Measurements from ENCODE around the gene RAB36.

Gene RAB36, protein sequence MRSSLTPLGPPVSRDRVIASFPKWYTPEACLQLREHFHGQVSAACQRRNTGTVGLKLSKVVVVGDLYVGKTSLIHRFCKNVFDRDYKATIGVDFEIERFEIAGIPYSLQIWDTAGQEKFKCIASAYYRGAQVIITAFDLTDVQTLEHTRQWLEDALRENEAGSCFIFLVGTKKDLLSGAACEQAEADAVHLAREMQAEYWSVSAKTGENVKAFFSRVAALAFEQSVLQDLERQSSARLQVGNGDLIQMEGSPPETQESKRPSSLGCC

DNA sequence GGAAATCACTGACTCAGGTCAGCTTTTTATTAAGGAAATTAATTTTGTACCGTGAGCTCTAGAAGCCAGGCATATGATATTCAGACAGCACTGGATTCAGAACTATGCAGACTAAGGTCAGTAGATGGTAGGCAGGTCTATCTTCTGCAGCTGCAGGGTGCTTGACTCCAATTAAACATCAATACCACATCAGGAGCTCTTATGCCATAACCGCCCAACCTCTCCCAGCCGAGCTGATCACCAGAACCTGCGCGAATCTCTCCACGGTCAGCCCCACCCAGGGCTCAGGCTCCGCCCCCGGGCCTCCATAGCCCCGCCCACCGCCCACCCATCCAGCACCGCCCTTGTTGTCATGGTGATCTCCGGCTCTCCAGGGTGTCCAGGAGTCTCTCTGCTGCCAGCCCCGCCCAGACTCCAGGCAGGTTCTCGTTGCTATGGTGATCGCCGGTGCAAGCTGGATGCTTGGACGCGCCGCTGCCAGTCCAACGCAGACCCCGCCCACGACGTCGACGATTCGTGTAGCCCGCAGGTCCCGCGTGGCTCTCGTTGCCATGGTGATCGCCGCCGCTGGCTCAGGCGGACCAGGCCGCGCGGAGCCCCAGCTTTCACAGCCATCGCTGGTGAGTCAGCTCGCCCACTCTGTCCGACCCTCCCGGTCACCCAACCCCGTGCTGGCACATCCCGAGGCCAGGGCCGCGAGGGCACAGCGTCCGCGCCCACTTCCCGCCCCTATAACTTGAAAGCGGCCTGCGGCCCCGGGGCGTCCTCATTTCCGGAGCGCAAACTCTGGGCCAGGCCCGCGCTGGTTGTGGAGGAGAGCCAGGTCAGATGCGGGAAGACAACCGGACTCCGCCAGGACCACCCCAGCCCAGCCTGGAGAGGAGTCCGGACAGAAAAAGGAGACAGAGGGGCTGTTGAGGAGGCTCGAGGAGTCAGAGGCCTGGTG is at the start of gene RAB36:
TSS of gene RAB36 (plus strand) at position 546 of the 946 bp plus-strand sequence. CDS start 1,140 bp downstream, outside the sequence.
- DNase-seq (ENCODE audit: low read depth), result peak; percentile 79

DNA sequence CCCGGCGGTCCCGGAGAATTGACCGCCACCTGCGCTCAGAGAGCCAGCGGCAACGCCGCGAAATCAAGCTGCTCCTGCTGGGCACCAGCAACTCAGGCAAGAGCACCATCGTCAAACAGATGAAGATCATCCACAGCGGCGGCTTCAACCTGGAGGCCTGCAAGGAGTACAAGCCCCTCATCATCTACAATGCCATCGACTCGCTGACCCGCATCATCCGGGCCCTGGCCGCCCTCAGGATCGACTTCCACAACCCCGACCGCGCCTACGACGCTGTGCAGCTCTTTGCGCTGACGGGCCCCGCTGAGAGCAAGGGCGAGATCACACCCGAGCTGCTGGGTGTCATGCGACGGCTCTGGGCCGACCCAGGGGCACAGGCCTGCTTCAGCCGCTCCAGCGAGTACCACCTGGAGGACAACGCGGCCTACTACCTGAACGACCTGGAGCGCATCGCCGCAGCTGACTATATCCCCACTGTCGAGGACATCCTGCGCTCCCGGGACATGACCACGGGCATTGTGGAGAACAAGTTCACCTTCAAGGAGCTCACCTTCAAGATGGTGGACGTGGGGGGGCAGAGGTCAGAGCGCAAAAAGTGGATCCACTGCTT is 49.4 kb upstream of the RAB36 start:
- DNase-seq (ENCODE audit: low read depth), result no peak

DNA sequence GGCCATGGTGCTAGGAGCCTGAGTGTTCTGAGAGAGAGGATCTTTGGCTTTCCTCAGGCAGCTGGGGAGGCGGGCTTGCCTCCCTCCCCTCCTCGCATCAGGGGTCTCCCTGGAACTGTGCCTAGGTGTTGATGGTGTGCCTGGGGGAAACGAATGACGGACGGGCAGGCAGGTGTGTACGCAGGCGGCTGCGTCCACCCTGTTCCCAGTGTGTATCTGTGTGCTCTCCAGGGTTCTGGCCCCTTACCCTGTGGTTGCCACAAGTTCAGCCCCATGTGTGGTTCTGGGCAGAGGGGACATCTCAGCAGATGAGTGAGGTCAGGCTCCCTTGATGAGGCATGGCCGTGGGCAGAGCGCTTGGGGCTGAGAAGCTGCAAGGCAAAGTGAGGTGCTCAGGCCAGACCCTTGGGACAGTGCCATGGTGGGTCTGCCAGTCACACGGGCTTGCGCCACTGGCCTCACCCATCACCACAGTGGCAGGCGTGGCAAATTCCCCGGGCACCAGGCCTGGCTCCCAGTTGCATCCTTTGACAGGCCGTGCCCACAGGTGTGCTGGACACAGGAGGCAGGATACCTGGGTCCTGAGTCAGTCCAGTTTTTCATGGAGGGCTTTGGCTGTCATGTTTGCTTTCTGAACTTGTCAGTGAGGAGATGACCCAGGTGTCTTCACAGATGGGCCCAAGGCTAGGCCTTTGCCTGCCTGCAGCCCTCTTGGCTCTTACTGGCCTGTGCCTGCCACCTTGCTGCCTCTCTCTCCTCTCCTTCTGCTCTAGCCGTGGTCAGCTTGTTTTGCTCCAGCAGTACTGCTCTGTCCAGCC is 47.7 kb upstream of the RAB36 start:
- DNase-seq (ENCODE audit: low read depth), result no peak

DNA sequence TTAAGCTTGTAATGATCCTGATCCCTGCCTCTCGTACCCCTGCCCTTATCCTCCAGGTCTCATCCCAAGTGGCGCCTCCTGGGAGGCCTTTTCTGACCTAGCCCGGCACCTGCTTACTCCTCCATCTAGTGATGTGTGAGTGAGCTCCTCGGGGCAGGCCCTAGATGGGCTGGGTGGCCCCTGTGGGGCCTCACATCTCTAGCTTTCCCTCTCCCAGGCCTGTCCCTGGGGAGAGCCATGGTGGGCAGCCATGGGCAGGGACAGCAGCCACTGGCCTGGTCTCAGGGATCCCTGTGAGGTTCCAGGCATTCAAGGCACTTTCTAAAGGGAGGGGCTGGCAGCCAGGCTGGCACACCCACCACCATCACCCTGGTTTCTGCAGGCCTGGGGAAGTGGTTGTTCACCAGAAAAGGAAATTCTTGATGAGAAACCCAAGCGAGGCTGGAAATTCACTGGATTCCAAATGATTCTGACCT is 47.0 kb upstream of the RAB36 start:
- no peak for DNase-seq (ENCODE audit: low read depth)

DNA sequence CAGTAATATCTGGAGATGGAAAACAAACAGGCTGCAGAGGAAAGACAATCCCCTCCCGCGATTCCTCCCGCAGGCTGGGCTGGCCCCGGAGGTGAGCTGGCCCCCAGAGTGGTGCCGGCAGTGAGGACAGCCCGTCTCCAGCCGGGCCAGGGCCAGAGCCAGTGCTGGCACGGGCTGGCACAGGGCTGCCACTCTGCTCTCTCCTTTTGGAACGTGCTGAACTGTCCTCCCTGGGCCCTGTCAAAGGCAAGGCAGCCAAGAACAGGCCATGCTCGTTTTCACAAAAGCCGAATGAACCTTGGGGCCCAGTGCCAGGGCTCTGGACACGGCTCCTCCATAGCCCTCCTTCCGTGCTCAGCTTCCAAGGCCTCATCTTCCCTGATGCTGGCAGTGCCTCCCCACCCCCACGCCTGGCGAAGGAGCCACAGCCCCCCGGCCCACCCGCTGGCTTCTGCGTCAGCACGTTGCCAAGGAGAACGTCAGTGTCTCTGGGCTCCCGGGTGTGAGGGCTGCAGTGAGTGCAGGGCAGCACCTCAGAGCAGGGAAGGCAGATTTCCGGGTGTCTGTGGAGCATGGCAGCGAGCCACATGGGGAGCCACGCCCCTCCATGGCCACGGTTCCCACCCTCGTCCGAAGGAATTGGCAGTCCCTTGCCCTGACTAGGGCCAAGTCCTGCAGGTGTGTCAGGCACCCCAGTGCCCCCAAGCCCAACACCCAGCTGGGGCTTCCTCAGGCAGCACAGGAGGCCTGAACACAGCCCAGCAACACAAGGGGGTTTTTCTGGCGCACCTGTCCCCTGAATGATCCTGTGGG is 46.4 kb upstream of the RAB36 start:
- no peak for DNase-seq (ENCODE audit: low read depth)

DNA sequence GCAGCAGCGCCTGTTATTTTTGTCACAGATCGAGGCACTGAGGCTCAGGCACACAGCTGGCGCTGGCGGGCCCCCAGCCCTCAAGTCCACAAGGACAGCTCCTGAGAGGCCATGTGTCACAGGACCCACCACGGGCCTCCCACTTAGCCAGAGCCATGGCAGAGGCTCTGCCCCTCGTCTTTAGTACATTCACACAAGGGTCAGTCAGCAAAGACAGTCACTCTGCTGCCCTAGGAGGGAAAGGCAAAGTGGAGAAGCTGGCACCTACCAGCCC is 45.8 kb upstream of the RAB36 start:
- DNase-seq (ENCODE audit: low read depth), result no peak

DNA sequence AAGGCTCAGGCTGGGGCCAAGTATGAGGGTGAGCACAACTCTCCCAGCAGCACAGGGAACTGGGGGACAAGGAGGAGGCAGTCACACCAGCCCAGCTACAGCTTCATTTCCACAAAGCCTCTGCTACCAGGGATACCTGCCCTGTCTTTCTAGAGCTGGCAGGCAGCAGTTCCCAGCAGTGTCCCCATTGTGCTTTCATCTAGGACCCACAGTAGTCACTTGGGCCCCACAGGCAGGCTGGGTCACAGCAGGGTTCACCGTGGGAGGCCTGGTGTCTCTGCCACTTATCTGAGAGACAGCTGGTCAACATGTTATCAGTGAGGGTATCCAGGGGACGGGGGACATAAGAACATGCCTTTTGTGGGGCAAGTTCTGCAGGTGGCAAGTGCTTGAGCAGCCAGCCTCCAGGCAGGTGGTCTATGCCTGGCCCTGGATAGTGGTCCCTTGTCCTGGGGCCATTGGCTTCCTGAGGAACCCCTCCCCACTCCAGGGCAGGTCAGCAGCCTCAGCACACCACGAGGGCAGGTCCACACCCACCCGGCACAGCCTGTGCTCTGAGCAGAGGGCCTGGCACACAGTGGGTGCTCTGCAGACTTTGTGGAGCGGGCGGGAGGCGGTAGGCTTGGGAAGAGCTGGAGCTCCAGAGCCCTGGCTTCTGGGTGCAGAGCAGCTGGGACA is 45.0 kb upstream of the RAB36 start:
- no peak for DNase-seq (ENCODE audit: low read depth)

DNA sequence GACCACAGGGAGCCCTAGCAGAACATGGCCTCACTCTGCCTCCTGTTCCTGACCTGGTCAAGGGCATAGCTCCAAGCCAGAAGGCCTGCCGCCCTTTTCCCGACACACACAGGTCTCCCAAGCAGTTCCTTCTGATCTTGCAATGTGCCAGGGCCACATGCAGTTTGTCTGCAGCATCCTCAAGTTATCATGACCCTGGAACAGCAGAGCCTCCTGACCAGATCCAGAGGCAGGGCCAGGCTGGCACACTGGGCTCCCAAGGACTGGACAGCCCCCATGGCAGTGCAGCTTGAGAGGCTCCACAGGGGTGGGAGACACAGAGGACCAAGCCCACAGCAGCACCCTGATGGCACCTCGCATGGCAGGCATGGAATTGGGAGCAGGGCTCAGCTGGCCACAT is 43.8 kb upstream of the RAB36 start:
- DNase-seq (ENCODE audit: low read depth), result no peak

DNA sequence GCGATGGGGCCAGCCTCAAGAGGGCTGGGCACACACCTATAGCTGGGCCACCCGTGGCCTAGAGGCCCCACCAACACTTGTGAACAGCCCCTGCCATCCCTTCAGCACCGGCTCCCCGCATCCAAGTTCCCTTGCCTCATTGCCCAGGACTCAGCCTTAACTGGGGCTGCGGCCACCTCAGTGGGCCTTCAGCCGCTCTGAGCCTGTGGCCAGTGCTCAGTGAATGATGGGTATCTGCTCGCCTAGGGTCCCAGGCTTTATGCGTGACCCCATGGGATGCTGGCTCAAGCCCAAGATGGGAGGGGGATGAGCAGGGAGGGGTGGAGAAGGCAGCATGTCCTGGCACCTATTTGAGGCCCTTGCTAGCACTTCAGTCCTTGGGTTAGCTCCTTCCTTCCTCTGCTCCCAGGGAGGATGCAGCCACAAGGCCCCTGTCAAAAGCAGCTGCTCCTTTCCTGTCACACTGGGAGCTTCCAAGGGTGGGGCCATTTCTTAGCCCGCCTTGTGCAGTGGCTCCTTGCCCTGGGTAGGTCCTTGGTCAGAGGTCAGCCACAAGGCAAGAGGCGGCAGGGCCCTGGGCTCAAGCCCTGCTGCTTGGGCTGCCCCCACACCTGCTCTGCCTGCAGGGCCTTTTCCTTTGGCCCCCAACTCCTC is 43.1 kb upstream of the RAB36 start:
- no peak for DNase-seq (ENCODE audit: low read depth)

DNA sequence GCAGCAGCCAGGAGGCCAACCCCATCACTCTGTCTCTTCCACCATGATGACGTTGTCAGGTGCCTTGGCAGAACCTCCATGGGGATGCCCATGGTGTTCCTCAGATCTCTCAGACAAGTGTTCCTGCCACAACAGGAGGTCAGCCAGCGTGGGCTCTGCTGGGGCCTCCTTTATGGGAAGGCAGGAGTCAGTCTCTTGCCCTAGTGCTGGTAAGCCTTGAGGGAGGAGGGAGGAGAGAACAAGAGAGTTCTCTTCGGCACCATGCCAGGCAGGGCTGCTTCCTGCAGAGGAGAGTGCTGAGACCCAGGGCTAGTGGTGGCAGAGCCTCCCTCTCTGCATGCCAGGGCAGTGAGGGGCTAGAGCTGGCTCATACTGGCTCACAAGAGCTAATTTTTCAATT is 42.5 kb upstream of the RAB36 start:
- no peak for DNase-seq (ENCODE audit: low read depth)

DNA sequence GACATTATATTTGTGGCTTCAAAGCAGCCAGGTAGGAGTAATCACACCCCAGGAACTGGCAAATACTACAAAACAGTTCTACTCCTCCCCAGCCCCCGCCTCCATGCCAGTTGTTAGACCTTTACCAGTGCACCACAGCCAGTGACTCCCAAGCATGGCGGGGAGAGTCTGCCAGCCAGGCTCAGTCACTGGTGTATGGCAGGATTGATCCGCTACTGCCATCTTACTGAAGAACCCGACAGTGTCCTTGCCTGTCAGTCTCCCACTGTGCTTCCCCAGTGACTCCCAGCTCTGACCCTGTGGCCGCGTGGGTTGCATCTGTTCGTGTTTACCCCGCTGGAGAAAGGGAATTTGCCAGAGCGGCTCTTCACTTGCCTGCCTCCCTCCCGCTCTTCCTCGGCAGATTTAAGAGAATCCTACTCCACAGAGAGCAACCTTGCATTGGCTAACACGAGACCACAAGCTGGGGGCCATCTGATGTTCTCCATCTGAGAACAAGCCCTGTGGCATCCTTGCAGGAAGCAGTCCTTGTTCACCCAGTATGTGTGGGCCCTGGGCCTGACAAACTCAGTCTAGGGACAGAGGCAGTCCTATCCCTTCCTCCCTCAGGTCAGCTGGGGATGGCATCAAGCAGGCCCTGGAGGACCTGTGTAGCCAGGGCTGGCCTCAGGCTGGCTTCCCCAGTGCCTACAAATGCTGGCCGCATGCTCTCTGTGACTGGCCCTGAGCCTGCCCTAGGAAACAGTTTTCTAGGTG is 41.9 kb upstream of the RAB36 start:
- DNase-seq (ENCODE audit: low read depth), result no peak

DNA sequence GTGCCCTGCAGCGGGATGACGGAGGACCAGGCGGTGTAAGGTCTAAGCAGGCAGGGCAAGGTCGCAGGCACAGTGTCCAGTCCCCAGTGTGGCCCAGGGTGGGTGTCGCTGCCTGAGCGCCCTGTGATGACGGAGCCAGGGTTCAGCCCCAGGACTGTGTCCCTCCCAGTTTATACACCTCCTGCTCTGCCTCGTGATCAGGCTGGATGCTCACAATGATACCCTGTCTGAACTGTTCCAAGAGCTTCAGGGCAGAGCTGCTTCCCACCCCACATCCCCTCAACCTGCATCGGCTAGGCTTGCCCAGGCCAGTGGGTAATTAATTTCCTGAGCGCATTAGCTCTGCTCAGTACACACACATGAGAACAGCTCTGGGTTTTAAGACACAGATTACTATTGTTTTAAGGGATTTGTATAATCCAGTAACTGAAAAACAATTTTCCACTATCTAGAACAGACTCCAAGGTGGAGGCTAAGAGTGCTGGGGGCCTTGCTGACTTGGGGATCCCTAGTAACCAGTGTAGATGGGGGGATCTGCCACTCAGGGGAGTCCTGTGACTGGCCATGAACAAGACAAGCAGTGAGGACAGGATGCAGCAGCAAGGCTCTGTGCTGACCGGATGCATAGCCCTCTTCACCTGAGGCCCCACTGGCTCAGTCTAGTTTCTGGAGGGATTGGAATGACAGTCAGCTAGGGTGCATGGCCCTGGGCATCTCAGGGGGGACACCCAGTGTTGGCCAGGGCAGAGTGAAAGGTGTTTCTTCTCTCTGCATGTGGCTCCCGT is 40.9 kb upstream of the RAB36 start:
- DNase-seq (ENCODE audit: low read depth), result no peak

DNA sequence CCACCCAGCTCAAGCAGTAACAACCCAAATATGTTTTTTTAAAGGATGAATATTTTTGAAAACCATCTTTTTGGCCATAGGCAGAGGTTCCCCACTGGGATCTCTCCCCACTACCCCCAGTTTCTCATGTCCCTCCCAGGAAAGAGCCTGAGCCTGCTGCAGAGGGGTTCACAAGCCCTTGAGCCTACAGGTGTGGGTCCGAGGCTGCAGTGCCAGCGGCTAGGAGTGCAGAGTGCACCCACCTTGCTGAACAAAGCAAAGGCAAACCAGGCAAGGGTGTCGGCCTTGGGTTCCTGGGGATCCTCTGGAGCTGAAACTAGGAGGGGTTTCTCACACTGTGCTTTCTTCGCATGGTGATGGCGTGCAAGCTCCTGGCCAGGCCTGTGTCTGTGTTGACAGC is 40.0 kb upstream of the RAB36 start:
- DNase-seq (ENCODE audit: low read depth), result no peak

DNA sequence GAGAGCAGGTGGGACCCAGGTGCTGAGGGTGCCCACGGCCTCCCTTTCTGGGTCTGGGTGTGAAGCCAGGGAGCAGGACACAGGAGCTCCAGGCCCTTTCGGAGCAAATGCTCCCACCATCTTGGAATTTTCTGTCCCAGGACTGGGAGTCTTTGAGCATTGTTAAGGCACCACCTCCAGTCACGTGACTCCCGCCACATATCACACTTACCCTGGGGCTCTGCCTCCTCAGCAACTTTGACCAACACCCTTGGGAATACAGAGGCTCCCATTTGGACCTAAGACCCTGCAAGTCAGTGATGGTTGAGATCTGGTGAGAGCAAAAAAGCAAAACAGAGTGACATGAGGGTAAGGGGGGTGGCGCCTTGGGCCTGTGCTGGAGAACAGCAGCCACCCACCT is 39.4 kb upstream of the RAB36 start:
- no peak for DNase-seq (ENCODE audit: low read depth)

DNA sequence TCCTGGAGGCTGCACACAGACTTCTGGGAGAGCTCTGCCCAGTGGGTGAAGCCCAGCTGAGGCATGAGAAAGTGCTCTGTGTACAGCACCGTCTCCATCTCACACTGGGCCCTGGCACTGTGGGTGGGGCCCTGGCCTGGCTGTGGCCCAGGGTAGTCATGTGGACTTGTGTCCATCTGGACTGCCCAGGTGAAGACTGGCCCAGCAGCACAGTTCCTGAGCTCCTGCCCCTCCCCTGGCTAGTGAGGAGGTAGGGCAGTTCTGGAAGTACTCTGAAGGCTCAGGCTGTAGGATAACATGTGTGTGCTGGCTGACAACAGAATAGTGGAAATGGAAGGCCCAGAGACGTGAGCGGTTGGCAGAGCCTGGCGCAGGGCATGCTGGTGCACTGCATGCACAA is 38.9 kb upstream of the RAB36 start:
- DNase-seq (ENCODE audit: low read depth), result no peak

DNA sequence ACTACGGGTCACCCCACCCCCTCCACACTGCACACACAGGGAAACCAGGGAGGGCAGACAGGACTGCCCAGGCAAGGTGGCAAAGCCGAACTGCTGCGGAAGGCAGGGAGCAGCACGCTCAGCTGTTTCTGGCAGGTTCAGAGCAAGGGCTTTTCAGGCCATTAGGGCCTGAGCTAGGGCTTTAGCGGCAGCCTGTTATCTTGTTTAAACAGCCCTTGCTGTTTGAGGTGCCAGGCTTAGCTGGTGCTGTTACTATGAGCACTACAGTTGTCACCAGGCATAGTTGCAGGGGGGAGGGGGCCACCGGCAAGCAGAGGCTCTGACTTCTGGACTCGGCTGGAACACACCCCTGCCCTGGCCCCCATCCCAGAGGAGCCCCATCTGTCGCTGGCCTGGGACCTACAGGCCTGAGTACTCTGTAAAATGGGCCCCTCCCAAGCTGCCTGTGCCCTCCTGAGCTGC is 38.3 kb upstream of the RAB36 start:
- DNase-seq (ENCODE audit: low read depth), result no peak

DNA sequence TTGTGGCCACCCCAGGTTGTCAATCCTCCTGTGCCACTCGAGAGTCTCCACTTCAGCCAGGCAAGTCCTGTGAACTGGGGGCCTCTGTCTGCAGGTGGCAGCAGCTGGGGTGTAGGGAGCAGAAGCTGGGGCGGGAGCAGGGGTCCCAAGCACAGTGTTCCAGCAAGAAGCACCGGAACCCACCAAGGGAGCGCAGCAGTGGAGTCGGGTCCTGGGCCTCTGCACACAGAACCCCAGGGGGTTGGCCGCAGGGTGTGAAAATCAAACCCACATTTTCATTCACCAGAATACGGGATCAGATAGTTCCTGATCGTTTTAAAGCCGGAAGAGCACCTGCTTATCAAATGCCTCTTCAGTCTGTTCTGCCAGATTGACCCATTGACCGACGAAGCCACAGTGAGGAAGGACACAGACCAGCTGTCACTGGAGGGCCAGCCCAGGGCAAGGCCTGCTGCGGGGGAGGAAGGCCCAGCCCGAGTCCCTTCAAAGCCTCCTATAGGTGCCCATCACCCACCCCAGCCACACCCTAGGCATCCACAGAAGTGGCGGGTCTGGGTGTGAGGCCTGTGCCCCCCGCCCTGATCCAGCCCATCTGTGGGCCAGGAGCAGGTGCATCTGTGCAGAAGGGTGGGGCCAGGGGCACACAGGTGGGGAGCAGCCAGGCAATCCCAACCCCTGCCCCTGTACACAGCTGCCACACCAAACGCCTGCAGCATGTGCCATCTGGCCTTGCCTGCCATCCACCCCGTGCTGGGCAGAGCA is 37.6 kb upstream of the RAB36 start:
- no peak for DNase-seq (ENCODE audit: low read depth)
